Stimulated activated CD8-positive, alpha-beta memory T cell treated with anti-CD3 and anti-CD28 coated beads, Interleukin-7, amount 100 ng/mL, for 24 hours (primary cell): ENCODE measurements around the gene ADAM11.
"Not testable (repeated sequence)": the region's sequence is repeated elsewhere in the genome, so short reads cannot be mapped to it uniquely, and the experiment has no call there.

Source experiments
- DNase-seq: peaks from one replicate; pipeline ENCODE4 v3.0.0-alpha.2; 2020; ENCODE audit warnings: low read depth

ADAM11 gene, protein sequence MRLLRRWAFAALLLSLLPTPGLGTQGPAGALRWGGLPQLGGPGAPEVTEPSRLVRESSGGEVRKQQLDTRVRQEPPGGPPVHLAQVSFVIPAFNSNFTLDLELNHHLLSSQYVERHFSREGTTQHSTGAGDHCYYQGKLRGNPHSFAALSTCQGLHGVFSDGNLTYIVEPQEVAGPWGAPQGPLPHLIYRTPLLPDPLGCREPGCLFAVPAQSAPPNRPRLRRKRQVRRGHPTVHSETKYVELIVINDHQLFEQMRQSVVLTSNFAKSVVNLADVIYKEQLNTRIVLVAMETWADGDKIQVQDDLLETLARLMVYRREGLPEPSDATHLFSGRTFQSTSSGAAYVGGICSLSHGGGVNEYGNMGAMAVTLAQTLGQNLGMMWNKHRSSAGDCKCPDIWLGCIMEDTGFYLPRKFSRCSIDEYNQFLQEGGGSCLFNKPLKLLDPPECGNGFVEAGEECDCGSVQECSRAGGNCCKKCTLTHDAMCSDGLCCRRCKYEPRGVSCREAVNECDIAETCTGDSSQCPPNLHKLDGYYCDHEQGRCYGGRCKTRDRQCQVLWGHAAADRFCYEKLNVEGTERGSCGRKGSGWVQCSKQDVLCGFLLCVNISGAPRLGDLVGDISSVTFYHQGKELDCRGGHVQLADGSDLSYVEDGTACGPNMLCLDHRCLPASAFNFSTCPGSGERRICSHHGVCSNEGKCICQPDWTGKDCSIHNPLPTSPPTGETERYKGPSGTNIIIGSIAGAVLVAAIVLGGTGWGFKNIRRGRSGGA

DNA sequence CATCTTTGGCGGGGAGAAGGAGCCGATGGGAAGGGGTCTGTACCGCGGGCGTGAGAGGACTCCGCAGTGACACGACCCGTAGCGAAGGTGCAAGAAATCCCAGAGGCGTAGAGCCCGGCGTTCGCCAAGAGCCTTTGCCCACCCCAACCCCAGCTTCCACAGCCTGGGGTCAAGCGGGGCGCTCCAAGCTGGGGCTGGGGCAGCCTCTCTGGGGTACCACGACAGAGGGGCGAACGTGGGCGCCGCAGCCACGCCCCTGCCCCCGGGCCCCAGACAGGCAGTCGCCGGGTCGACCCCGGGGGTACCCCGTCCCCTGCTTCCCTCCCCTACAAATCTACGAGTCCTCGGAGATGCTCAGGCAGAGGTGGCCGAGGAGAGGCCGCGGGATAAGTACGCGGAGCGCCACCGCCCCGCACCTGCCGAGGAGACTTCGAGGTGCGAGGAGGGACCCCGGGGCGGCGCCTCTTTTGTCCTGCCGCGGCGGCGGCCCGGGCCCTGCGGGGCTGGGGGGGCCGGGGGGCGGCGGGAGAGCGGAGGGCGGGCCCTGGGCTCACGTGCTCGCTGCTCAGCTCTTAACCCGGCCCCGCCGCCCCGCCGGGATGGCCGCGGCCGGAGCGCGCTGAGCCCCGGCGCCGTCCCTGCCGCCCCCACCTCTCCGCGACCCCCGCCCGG lies at the start of gene ADAM11:
Gene ADAM11 (plus strand): TSS at position 575 of the 672 bp plus-strand sequence. CDS start 212 bp downstream, outside the sequence.
- no peak for DNase-seq

DNA sequence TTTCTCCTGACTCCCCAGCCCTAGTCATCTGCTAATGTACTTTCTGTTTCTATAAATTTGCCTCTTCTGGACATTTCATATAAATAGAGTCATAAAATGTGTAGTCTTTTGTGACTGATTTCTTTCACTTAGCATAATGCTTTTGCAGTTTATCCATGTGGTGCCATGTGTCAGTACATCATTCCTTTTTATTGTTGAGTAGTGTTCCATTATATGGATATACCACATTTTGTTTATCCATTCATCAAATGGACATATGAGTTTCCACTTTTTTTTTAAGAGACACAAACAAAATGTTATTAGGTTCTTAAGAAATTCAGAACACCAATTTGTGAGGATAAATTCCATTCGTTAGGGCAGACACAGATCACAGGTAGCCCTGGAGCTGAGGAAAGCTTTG lies 39.3 kb upstream of the ADAM11 start:
- DNase-seq, result no peak

DNA sequence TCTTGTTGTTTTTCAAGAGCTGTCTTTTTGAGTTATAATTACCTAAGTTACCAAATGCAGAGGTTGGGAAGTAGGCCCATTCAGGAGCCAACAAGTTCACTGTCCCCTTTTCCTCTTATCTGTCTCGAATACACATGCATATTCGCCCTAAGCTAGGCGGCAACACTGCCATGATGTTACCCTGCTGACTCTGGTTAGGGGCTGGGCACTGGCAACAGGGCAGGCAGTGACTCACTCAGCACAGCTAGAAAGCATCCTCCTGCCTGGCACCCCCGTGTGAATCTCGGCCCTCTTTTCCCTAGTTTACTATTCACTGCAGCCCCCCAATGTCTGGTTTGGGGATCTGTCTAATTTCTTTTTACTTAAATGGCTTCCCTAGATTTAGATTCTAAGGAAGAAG lies 36.5 kb upstream of the ADAM11 start:
- DNase-seq, result no peak

DNA sequence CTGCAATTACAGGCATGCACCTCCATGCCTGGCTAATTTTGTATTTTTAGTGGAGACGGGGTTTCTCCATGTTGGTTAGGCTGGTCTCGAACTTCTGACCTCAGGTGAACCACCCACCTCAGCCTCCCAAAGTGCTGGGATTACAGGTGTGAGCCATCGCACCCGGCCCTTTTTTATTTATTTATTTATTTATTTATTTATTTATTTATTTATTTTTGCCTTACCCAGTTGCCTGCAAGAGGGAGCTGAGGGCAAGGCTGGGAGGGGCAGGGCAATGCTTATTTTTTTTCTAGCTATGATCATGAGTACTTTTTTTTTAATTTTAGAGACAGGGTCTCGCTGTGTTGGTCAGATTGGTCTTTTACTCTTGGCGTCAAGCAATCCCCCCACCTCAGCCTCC lies 32.7 kb upstream of the ADAM11 start:
- DNase-seq, result not testable (repeated sequence)

DNA sequence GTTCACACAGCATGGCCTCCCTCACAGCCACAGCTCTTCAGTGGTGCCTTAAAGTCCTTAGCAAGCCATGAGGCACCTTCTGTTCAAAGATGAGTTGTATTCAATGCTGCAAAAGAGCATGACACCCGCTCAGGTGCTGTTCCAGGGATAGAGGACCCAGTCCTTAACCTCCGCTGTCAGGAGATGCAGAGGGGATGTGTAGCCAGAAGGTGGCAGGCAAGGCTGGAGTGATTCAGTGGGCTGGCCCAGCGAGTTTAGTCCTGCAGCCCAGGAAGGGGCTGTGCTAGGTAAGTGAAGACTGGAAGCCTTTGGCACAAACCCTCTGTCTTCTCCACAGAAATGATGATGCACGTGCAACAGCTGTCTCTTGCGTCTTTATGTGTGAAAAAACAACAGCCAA lies 25.0 kb upstream of the ADAM11 start:
- DNase-seq, result no peak

DNA sequence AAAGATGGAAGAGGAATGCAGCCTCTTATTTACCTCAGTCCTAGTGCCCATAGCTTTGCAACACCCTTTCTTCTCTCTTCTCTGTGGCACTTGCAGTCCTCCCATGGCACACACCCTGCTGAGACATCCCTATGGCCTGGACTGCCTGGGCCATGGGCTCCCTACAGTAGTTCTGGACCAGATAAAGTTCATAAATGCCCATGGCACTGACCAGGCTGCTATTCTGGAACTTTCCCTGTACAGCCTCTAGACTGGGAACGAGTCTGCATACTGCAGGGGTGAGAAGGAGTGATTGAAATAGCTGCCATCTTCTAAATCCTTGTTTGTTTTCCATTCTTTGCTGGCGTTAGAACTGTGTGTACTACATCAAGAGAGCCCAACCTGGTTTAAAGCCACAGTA lies 24.5 kb upstream of the ADAM11 start:
- no peak for DNase-seq

DNA sequence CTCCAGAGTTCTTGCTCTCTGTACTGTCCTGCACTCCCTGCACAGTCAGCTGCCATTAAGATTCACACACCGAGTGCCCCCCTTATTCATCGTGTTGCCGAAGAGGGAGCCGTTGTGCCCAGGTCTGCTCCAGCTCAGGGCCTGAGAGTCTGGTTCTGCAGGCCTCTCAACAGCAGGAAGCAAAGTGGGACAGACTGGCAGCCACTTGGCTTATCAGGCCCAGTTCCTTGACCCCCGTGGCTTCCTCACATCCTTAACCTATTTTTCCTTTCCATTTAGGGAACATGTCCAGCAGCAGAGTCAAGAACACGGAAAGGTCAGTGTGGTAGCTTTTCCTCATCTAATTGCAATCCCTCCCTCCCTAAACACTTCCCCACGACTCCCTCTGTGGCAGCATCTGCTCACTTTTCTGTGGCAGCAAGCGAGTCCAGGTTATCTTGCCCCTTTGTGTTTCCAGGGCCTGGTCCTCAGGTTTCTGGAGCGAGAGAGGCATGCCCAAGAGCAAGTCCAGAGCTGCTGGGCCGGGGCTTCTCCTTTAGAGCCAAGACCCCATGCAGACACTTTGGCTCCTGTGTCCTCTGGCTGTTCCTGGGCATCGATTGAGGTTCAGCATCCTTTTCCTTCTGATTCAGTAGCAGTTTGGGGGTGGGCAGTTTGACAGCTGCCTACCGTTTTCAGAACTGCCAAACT lies 22.1 kb upstream of the ADAM11 start:
- DNase-seq, result no peak

DNA sequence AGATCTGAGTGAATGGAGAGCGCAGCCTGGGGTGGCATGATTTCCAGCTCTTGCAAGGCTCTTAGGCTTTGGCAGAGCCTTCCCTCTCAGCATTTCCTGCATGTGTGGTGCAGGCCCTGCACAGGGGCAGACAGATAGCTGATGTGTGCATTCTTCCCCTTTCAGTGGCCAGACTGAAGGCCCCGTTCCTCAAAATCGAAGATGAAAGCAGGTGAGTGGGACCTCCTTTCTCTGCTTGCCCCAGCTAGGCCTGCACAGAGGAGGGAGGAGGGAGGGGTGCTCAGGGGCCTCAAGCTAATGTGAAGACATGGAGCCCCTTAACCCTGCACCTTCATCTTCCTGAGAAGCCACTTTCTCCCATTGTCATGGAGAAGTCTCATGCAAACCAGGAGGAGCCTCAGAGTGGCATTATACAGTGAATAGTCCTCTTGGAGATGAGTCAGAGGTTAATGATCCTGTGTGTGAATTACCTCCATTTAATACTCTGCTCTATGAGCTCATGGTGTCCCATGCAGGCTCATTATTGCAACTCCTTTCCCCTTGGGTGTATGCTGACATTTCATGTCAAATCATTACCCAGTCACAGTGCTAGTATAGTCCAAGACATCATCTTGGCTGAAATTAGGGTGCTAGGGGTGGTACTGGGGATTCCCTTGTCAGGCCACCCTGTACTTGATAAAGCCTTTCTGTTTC lies 20.4 kb upstream of the ADAM11 start:
- no peak for DNase-seq

DNA sequence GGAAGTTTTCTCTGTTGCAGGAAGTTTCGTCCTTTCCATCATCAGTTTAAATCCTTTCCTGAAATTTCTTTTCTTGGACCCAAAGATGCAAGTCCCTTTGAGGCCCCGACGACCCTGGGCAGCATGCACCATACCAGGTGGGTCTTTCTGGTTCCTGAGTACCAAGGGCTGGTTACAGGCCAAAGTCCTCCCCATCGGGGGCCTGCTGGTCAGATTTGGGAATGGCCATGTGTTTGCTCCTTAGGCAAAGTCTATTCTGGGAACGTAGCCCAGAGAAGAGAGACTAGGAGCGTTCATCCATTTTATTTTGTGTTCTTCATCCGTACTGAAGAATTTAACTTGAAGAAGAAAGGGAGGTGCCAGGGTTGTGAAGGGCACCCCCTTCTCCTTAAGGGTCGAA lies 17.5 kb upstream of the ADAM11 start:
- DNase-seq, result no peak

DNA sequence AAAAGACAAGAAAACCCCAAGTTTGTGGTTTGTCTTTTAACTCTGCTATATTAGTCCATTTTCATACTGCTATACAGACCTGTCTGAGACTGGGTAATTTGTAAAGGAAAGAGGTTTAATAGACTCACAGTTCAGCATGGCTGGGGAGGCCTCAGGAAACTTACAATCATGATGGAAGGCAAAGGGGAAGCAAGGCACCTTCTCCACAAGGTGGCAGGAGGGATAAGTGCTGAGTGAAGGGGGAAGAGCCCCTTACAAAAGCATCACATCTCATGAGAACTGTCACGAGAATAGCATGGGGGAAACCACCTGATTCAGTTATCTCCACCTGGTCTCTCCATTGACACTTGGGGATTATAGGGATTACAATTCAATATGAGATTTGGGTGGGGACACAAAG lies 13.5 kb upstream of the ADAM11 start:
- no peak for DNase-seq

DNA sequence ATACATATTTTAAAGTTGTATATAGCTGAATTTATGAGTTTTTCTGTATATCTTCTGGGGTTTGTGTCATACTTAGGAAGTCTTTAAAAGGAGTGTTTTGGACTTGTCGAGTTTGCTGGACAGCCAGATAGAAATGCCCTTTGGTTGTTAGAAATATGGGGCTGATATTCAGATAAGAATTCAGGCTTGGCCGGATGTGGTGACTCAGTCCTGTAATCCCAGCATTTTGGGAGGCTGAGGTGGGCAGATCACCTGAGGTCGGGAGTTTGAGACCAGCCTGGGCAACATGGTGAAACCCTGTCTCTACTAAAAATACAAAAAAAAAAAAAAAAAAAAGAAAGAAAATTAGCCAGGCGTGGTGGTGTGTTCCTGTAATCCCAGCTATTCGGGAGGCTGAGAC lies 13.1 kb upstream of the ADAM11 start:
- DNase-seq, result not testable (repeated sequence)

DNA sequence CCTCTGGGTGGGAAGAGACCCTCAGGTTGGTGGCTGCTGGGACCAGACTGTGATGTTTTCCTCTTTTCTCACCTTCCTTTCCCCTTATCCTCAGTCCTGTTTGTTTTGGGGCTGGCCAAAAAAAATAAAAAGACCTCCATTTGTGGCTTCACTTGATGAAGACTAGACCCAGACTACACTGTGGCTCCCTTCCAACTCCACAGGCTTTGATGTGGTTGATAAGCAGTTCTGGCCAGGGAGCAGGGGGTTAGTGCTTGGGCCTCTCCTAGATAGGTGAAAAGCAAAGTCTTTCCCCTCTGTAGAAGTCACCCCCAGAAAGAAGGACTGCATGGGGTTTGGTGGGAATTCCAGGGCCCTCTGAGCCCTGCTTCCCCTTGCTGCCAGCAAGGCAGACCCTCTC lies 11.2 kb upstream of the ADAM11 start:
- no peak for DNase-seq

DNA sequence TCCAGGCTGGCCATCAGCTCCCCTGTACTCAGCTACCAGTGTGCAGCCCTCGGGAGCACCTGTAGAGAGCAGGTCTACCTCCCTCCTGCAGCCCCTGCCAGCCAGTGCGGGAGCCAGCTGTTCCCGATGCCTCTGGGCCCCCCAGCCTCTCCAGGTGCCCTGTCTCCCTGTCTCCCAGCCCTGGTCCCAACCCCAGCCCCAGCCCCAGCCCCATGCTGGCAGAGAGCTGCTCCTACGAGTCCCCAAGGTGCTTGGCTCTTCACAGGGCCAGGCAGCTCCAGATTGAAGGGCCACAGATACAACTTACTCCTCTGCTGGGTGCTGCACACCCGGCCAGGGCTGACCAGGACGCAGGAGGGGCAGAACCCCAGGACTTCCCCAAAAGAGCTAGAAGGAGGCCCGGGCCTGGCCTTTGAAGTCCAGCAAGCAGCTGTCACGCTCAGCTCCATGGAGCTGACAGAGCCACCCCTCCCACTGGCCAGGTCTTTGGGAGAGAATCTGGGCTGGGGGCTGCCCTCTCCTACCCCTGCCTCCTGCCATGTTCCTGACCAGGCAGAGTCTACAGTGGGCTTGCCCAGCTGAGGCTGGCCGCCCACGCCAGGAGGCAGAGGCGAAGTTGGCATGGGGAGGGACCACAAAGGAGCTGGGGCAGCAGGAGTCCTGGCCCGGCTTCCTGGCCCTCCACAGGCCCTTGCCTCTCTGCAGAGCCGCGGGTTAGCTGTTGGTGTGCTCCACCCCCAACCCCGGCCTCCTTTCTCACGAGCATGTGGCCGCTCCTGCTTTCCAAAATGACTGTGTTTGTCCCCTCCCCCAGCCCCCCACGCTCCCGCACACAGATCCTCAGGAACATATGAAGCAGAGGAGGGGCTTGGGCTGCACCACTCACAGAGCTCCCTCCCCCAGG lies 9.5 kb upstream of the ADAM11 start:
- DNase-seq, result no peak

DNA sequence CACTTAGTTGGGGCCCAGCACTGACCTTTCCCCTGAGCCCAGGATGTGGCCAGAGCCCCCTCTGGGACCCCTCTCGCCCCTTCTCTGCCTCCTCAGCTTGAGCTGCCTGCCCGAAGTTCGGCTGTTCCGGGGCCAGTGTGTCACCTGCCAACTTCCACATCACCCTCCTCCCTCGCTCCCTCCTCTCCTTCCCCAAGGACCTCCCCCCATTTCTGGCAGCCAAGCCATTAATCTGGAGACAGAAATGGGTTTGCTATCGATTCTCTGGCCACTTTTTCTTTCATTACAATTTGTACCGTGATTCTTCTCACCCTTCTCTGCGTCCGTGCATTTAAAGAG lies 8.8 kb upstream of the ADAM11 start:
- DNase-seq, result no peak

DNA sequence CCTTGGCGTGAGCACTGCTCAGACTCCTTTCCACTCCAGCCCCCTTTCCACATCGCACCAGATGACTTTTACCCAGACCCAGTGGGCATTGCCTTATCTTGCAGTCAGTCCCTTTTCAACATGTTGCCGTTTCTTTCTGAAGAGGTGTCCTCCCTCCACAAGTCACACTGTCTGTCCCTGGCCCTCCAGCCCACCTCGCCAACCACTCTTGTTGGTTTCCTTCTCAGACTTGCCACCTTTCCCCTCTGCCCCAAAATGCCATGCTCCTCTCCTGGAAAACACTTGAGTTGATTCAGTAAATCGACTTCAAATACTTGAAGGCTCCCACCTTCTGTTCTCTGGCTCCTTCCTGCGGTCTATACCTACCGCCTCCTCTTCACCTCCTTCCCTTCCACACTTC lies 7.5 kb upstream of the ADAM11 start:
- DNase-seq, result no peak

DNA sequence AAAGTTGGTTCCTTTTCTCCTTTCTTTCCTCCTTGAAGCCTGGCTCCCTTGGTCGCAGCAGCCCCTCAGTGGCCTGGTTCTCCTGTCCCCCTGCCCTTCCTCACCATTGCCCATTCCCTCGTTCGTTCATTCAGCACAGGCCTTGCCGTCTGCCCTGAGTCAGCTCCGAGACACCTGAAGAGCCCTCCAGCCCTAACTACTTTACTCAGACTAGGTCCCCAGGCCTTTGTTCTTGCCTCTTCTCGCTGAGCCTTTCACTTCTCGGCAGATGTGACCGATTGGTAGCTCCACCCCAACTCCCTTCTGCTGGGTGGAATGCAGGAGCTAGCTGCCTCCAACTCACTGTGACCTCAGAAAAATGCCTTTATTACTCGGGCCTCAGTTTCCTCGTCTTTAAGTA lies 7.0 kb upstream of the ADAM11 start:
- DNase-seq, result no peak

DNA sequence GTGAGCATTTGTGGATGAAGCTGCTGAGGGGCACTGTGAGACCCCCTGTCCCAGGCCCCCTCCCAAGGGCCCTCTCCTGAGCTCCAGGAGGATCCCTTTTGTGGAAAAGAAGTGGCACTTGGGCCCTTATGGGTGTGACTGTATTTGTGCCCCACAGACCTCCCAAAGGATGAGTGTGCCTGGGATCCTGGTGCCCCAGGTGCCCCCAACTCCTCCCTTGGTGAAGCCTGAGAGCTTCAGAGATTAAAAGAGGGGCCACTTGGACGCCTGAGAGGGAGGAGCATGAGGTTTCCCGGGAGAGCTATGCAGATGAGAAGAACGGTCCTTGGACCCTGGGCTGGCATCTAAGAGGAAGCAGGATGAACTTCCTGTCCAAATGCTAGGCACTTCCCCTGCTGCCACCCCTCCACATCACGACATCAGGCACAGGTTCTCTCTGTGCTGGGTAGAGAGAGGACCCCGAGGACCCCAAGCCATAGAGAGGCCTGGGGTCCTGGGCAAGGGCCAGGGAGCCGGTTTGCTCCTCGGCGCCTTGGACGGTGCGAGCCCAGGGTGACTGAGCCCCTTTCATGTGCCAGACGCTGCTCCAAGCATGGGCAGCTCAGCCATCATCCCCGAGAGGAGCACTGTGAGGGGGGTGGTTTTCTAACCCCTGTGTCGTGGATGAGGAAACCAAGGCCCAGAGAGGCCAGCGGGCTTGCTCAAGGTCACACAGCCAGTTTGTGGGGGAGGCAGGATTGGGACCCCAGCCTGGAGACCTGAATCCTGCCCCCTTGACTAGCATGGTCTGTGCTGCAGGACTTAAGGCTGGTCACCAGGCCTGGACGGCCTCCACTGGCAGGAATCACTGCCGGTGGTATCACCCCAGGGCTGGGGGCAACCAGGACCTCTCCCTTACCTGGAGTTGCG lies 5.6 kb upstream of the ADAM11 start:
- DNase-seq, result no peak

DNA sequence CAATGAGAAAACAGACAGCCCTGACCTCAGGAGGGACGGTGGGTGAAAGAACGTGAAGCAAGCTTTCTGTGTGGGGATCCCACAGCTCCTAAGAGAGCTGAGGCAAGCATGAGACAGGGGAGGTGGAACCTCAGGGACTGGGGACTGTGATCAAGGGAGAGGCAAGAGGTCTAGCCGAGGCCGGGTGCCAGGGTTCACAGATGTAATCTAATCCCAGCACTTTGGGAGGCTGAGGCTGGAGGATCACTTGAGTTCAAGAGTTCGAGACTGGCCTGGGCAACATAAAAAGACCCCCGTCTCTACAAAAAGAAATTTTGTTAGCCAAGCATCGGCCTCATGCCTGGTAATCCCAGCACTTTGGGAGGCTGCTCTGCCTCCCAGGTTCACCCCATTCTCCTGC lies 4.5 kb upstream of the ADAM11 start:
- DNase-seq, result no peak

DNA sequence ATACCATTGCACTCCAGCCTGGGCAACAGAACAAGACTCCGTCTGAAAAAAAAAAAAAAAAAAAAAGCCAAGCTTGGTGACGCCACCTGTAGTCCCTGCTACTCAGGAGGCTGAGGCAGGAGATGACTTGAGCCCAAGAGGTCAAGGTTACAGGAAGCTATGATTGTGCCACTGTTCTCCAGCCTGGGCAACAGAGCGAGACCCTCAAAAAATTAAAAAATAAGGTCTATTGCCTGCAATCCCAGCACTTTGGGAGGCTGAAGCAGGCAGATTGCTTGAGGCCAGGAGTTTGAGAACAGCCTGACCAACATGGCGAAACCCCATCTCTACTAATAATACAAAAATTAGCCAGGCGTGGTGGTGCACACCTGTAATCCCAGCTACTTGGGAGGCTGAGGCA lies 3.6 kb upstream of the ADAM11 start:
- not testable (repeated sequence) for DNase-seq
